ENCODE results near the gene FSD2. TPM values are rescaled to one million over a fixed set of nuclear protein-coding genes. Genes with fewer than 3 reads are reported as not detected.

FSD2 gene
- not detected in 2 replicates for total RNA-seq (ENCODE audit: low replicate concordance)

DNA sequence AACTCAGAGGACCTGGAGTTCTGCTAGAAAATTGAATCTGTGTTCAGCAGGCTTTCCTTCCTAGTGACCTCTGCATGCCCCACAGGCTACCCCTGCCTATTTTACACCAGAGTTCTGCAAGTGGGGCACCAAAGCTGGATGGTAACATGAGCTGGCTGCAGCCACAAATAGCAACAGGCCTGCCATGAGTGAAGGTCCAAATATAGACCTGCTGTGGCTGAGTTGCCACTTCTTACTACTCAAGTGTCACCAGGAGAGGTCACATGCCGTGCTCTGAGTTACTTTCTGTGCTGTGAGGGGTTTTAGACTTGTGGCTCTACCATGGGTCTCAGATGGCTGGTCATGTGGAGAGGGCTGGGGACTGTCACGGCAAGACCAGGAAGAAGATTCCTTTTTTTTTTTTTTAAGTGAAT, at the start of gene FSD2:
FSD2 (minus strand) TSS at position 76 of the 413 bp plus-strand sequence. CDS start 18,679 bp downstream, outside the sequence.
- H3K27ac Mint-ChIP-seq: no peak within 1 kb of the TSS
- no peak for TF ChIP-seq EZH2phosphoT487 (IDR thresholded peaks at IDR 0.05)
- no peak for TF ChIP-seq EZH2 (IDR thresholded peaks at IDR 0.05)
- TF ChIP-seq, protein P1, sequence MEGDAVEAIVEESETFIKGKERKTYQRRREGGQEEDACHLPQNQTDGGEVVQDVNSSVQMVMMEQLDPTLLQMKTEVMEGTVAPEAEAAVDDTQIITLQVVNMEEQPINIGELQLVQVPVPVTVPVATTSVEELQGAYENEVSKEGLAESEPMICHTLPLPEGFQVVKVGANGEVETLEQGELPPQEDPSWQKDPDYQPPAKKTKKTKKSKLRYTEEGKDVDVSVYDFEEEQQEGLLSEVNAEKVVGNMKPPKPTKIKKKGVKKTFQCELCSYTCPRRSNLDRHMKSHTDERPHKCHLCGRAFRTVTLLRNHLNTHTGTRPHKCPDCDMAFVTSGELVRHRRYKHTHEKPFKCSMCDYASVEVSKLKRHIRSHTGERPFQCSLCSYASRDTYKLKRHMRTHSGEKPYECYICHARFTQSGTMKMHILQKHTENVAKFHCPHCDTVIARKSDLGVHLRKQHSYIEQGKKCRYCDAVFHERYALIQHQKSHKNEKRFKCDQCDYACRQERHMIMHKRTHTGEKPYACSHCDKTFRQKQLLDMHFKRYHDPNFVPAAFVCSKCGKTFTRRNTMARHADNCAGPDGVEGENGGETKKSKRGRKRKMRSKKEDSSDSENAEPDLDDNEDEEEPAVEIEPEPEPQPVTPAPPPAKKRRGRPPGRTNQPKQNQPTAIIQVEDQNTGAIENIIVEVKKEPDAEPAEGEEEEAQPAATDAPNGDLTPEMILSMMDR (IDR thresholded peaks at IDR 0.05): no peak

GRCh38 chr15:82854554-82854953, 48.7 kb upstream of the FSD2 start:
- H2AFZ ChIP-seq (replicated peaks): no peak overlapping the region
- no peak overlapping the region for H3K4me2 ChIP-seq
- peaks cover 7% of the 10 kb centered on the region for H3F3A ChIP-seq (ENCODE audit: low read depth)
- H3K4me1 ChIP-seq: peaks cover 19% of the 10 kb centered on the region
- H3K4me1 Mint-ChIP-seq: peaks cover 55% of the 10 kb centered on the region
- no peak overlapping the region for H3K27ac Mint-ChIP-seq
- no peaks in the 10 kb centered on the region for H3K79me2 ChIP-seq (ENCODE audit: low read depth)
- H3K27ac ChIP-seq: no peak overlapping the region
- TF ChIP-seq EZH2phosphoT487 (IDR thresholded peaks at IDR 0.05) (no peak), EZH2 (IDR thresholded peaks at IDR 0.05) (no peak)
- TF ChIP-seq, protein P1 (IDR thresholded peaks at IDR 0.05): no peak
- no peaks in the 10 kb centered on the region for H3K9me3 ChIP-seq (ENCODE audit: low read depth)
- DNase-seq (ENCODE audit: low spot score): no peak
- H3K9me3 Mint-ChIP-seq: no peaks in the 10 kb centered on the region
- H3K27me3 Mint-ChIP-seq (ENCODE audit: insufficient read depth, low read depth): peaks cover 11% of the 10 kb centered on the region
- H3K36me3 Mint-ChIP-seq: peaks cover 2% of the 10 kb centered on the region
- no peak overlapping the region for H3K4me3 Mint-ChIP-seq
- no peaks in the 10 kb centered on the region for H4K20me1 ChIP-seq (ENCODE audit: low read depth)
- H3K9ac ChIP-seq: no peak overlapping the region
- no peaks in the 10 kb centered on the region for H3K36me3 ChIP-seq
- H3K27me3 ChIP-seq: no peaks in the 10 kb centered on the region
- no peak overlapping the region for H3K4me3 ChIP-seq

More for the DNA sequence above, at the start of gene FSD2:
- Mint-ChIP-seq H3K36me3 (no peaks in the 10 kb centered on the region), H3K4me3 (no peak within 1 kb of the TSS), H3K27me3 (ENCODE audit: insufficient read depth, low read depth) (peaks cover 6% of the 10 kb centered on the region), H3K4me1 (peaks cover 12% of the 10 kb centered on the region), H3K9me3 (no peaks in the 10 kb centered on the region)
- Histone ChIP-seq H3K27ac (no peak within 1 kb of the TSS), H3K79me2 (ENCODE audit: low read depth) (no peaks in the 10 kb centered on the region), H3K4me3 (no peak within 1 kb of the TSS), H2AFZ (replicated peaks) (no peak within 1 kb of the TSS), H3K27me3 (peaks cover 49% of the 10 kb centered on the region), H3F3A (ENCODE audit: low read depth) (peaks cover 19% of the 10 kb centered on the region), H3K4me2 (no peak within 1 kb of the TSS), H3K36me3 (no peaks in the 10 kb centered on the region), H3K4me1 (peaks cover 4% of the 10 kb centered on the region), H3K9me3 (ENCODE audit: low read depth) (no peaks in the 10 kb centered on the region), H4K20me1 (ENCODE audit: low read depth) (peaks cover 5% of the 10 kb centered on the region), H3K9ac (no peak within 1 kb of the TSS)
- no peak for DNase-seq (ENCODE audit: low spot score)

GRCh38 chr15:82852941-82853561, 47.2 kb upstream of the FSD2 start:
- Mint-ChIP-seq H3K9me3 (no peaks in the 10 kb centered on the region), H3K4me3 (no peak overlapping the region), H3K27me3 (ENCODE audit: insufficient read depth, low read depth) (peaks cover 11% of the 10 kb centered on the region), H3K36me3 (peaks cover 2% of the 10 kb centered on the region), H3K4me1 (peaks cover 60% of the 10 kb centered on the region), H3K27ac (no peak overlapping the region)
- Histone ChIP-seq H3K4me2 (no peak overlapping the region), H3K4me1 (peaks cover 19% of the 10 kb centered on the region), H3K9ac (no peak overlapping the region), H3K27ac (no peak overlapping the region), H3F3A (ENCODE audit: low read depth) (peaks cover 10% of the 10 kb centered on the region), H2AFZ (replicated peaks) (no peak overlapping the region), H3K4me3 (no peak overlapping the region), H3K9me3 (ENCODE audit: low read depth) (no peaks in the 10 kb centered on the region), H3K27me3 (no peaks in the 10 kb centered on the region), H3K79me2 (ENCODE audit: low read depth) (no peaks in the 10 kb centered on the region), H4K20me1 (ENCODE audit: low read depth) (no peaks in the 10 kb centered on the region), H3K36me3 (no peaks in the 10 kb centered on the region)
- no peak for DNase-seq (ENCODE audit: low spot score)
- TF ChIP-seq, protein P1 (IDR thresholded peaks at IDR 0.05): no peak
- TF ChIP-seq EZH2phosphoT487 (IDR thresholded peaks at IDR 0.05): no peak
- no peak for TF ChIP-seq EZH2 (IDR thresholded peaks at IDR 0.05)
